T-cell (primary cell): ENCODE data around the gene SIX2. TPM values are rescaled to one million over a fixed set of nuclear protein-coding genes. Genes with fewer than 3 reads are reported as not detected.
"Not testable (repeated sequence)": the region's sequence is repeated elsewhere in the genome, so short reads cannot be mapped to it uniquely, and the experiment has no call there.

ENCODE experiments used
- ATAC-seq, 4 experiments: fragments of 200-7000 bp in 3 of 4; fragments of 150-1000 bp in 1 of 4; cut with Tn5 transposase; replicated peaks in 1 of 4; 1 replicate in 3 of 4; 2 replicates in 1 of 4; pipeline ENCODE4 v1.10.0; 2021; ENCODE audit warnings: moderate library complexity in 3 of 4, mild to moderate bottlenecking in 2 of 4, moderate number of reproducible peaks in 1 of 4
- CTCF ChIA-PET, 2 donors: fragments of 300-600 bp; sonication (Branson Sonifier 250); formaldehyde crosslinking; loops; one replicate each; lab custom pipeline; 2022; ENCODE audit warnings: antibody characterized with exemption in 2 of 2; lab: Charles Lee
- POLR2A ChIA-PET, 2 donors: fragments of 300-600 bp; sonication (Branson Sonifier 250); formaldehyde crosslinking; loops; one replicate each; lab custom pipeline; 2022; ENCODE audit warnings: antibody characterized with exemption in 2 of 2; lab: Charles Lee
- DNase-seq, 35 experiments: peaks; one replicate each; pipeline versions ENCODE4 v3.0.0 to v3.0.0-alpha.2; 2013 to 2023
- H3K27ac ChIP-seq: one replicate; pipeline ENCODE4 v1.5.1; 2013; ENCODE audit warnings: low read length
- H3K27me3 ChIP-seq, 2 experiments: replicated peaks in 1 of 2; 1 replicate in 1 of 2; 2 replicates in 1 of 2; pipeline versions ENCODE4 v1.6.1 to v1.7.0; 2013; ENCODE audit warnings: low read length in 1 of 2, mixed read lengths in 1 of 2; ENCODE audit not compliant: control insufficient read depth in 2 of 2, insufficient read depth in 2 of 2; ENCODE audit errors: extremely low read depth in 1 of 2
- H3K36me3 ChIP-seq, 2 donors: 1 replicate in 1 of 2; 2 replicates in 1 of 2; pipeline versions ENCODE4 v1.6.1 to v1.7.0; 2013; ENCODE audit warnings: low read length in 1 of 2; ENCODE audit not compliant: control insufficient read depth in 2 of 2, insufficient read depth in 1 of 2; ENCODE audit errors: extremely low read depth in 1 of 2
- H3K4me1 ChIP-seq, 2 experiments: 1 replicate in 1 of 2; 2 replicates in 1 of 2; pipeline versions ENCODE4 v1.6.1 to v1.7.0; 2013; ENCODE audit warnings: low read length in 2 of 2, mixed read lengths in 1 of 2; ENCODE audit not compliant: insufficient read depth in 2 of 2, control insufficient read depth in 1 of 2; ENCODE audit errors: extremely low read depth in 1 of 2
- H3K4me3 ChIP-seq, 2 donors: 1 replicate in 1 of 2; 2 replicates in 1 of 2; pipeline versions ENCODE4 v1.5.1 to v1.7.0; 2013; ENCODE audit warnings: mild to moderate bottlenecking in 2 of 2, low read length in 1 of 2, moderate library complexity in 1 of 2; ENCODE audit not compliant: control insufficient read depth in 1 of 2; ENCODE audit errors: extremely low read depth in 1 of 2
- H3K9me3 ChIP-seq: 2 replicates; pipeline ENCODE4 v1.7.0; 2013
- H3K27ac Mint-ChIP-seq, 2 donors: one replicate each; pipeline ENCODE4 v1.8.0; 2020 to 2021; ENCODE audit warnings: mild to moderate bottlenecking in 2 of 2, mixed read lengths in 2 of 2
- H3K27me3 Mint-ChIP-seq, 2 donors: one replicate each; pipeline ENCODE4 v1.8.0; 2021 to 2022; ENCODE audit warnings: mixed read lengths in 2 of 2
- H3K36me3 Mint-ChIP-seq: one replicate; pipeline ENCODE4 v1.8.0; 2021; ENCODE audit warnings: mixed read lengths
- H3K4me1 Mint-ChIP-seq, 3 donors: one replicate each; pipeline ENCODE4 v1.8.0; 2020 to 2022; ENCODE audit warnings: mixed read lengths in 3 of 3, mild to moderate bottlenecking in 1 of 3
- H3K4me3 Mint-ChIP-seq, 3 donors: one replicate each; pipeline ENCODE4 v1.8.0; 2020 to 2022; ENCODE audit warnings: mild to moderate bottlenecking in 3 of 3, mixed read lengths in 3 of 3, moderate library complexity in 3 of 3
- H3K9me3 Mint-ChIP-seq, 3 donors: one replicate each; pipeline ENCODE4 v1.8.0; 2020 to 2022; ENCODE audit warnings: mixed read lengths in 3 of 3
- WGBS: methylation state at CpG from one replicate; pipeline ENCODE4 v1.1.5; 2013; ENCODE audit warnings: missing lambda C conversion rate; ENCODE audit not compliant: insufficient coverage; 5-methylcytosine and 5-hydroxymethylcytosine counted together
- total RNA-seq, 35 experiments: library from RNA in 6 of 35; stranded (reverse) in 6 of 35; fragments of 120-200 nt in 1 of 35; gene quantifications; one replicate each; pipeline versions ENCODE4 v1.2.1 to v1.2.4 and lab custom pipeline; 2013 to 2026

SIX2 gene
- total RNA-seq, 5 donors from 2014 or later (not counting 1 experiment from before 2014, with no cell fraction given) = not detected

GRCh38 chr2:45046786-45047185 lies 37.5 kb upstream of the SIX2 start:
- no peak overlapping the region for H3K27ac ChIP-seq
- CTCF ChIA-PET = no interaction called here
- H3K36me3 ChIP-seq = no peaks in the 10 kb centered on the region
- Mint-ChIP-seq H3K27ac (no peak overlapping the region), H3K4me3 (no peak overlapping the region), H3K36me3 (no peaks in the 10 kb centered on the region), H3K4me1 (no peaks in the 10 kb centered on the region), H3K27me3 (peaks cover 15 to 33% of the 10 kb centered on the region in 2 donors), H3K9me3 (no peaks in the 10 kb centered on the region)
- DNase-seq = no peak
- no peak overlapping the region for H3K4me3 ChIP-seq
- peaks cover 0 to 11% of the 10 kb centered on the region in 2 experiments for H3K27me3 ChIP-seq
- H3K9me3 ChIP-seq = no peaks in the 10 kb centered on the region
- POLR2A ChIA-PET = no interaction called here
- no peaks in the 10 kb centered on the region for H3K4me1 ChIP-seq
- no CpG with 5 or more reads among the region's 1 CpG for WGBS
- no peak for ATAC-seq

- H3K27me3 Mint-ChIP-seq = peaks cover 15 to 33% of the 10 kb centered on the region in 2 donors
- H3K27me3 ChIP-seq = peaks cover 0 to 11% of the 10 kb centered on the region in 2 experiments
- no peaks in the 10 kb centered on the region for H3K9me3 Mint-ChIP-seq
Measured at GRCh38 chr2:45045706-45046105, 36.5 kb upstream of the SIX2 start.

GRCh38 chr2:45044916-45045315 lies 35.7 kb upstream of the SIX2 start:
- no peak overlapping the region for H3K4me3 Mint-ChIP-seq
- WGBS = no CpG with 5 or more reads among the region's 2 CpGs

More at GRCh38 chr2:45045706-45046105, 36.5 kb upstream of the SIX2 start:
- H3K36me3 Mint-ChIP-seq = no peaks in the 10 kb centered on the region
- no peaks in the 10 kb centered on the region for H3K4me1 Mint-ChIP-seq
- H3K36me3 ChIP-seq = no peaks in the 10 kb centered on the region
- H3K4me1 ChIP-seq = no peaks in the 10 kb centered on the region
- CTCF ChIA-PET = interaction anchor here in 1 of 2 donors (0.6 kb wide), 2 partner anchors 241 to 593 kb away, joined by 4 read pairs; no protein-coding TSS in a partner anchor
- H3K27ac ChIP-seq = no peak overlapping the region
- ATAC-seq (no peak), DNase-seq (no peak)
- WGBS = 65% methylated on average over 2 of the region's 3 CpGs
- no peaks in the 10 kb centered on the region for H3K9me3 ChIP-seq
- no peak overlapping the region for H3K4me3 Mint-ChIP-seq
- POLR2A ChIA-PET = no interaction called here
- H3K4me3 ChIP-seq = no peak overlapping the region
- no peak overlapping the region for H3K27ac Mint-ChIP-seq

GRCh38 chr2:45043174-45043573 lies 33.9 kb upstream of the SIX2 start:
- ChIA-PET CTCF (no interaction called here), POLR2A (no interaction called here)
- H3K36me3 ChIP-seq = no peaks in the 10 kb centered on the region
- 100% methylated on average over 1 of the region's 6 CpGs for WGBS
- H3K4me3 ChIP-seq = no peak overlapping the region
- Mint-ChIP-seq H3K4me1 (no peaks in the 10 kb centered on the region), H3K27me3 (peaks cover 13 to 31% of the 10 kb centered on the region in 2 donors), H3K36me3 (no peaks in the 10 kb centered on the region), H3K27ac (no peak overlapping the region), H3K9me3 (no peaks in the 10 kb centered on the region), H3K4me3 (no peak overlapping the region)
- DNase-seq = no peak
- no peak for ATAC-seq
- H3K4me1 ChIP-seq = no peaks in the 10 kb centered on the region
- H3K9me3 ChIP-seq = no peaks in the 10 kb centered on the region
- H3K27ac ChIP-seq = no peak overlapping the region
- H3K27me3 ChIP-seq = peaks cover 0 to 10% of the 10 kb centered on the region in 2 experiments

More at GRCh38 chr2:45044916-45045315, 35.7 kb upstream of the SIX2 start:
- no peak for ATAC-seq
- ChIA-PET POLR2A (no interaction called here), CTCF (no interaction called here)
- Histone ChIP-seq H3K36me3 (no peaks in the 10 kb centered on the region), H3K27ac (no peak overlapping the region), H3K27me3 (peaks cover 0 to 10% of the 10 kb centered on the region in 2 experiments), H3K4me1 (no peaks in the 10 kb centered on the region), H3K4me3 (no peak overlapping the region), H3K9me3 (no peaks in the 10 kb centered on the region)
- no peak overlapping the region for H3K27ac Mint-ChIP-seq
- H3K4me1 Mint-ChIP-seq = no peaks in the 10 kb centered on the region
- no peaks in the 10 kb centered on the region for H3K36me3 Mint-ChIP-seq
- H3K9me3 Mint-ChIP-seq = no peaks in the 10 kb centered on the region
- H3K27me3 Mint-ChIP-seq = peaks cover 13 to 33% of the 10 kb centered on the region in 2 donors
- no peak for DNase-seq

GRCh38 chr2:45042401-45042800 lies 33.1 kb upstream of the SIX2 start:
- ATAC-seq (no peak), DNase-seq (no peak)
- no peaks in the 10 kb centered on the region for H3K4me1 Mint-ChIP-seq
- no peaks in the 10 kb centered on the region for H3K36me3 ChIP-seq
- ChIA-PET CTCF (no interaction called here), POLR2A (no interaction called here)
- no peak overlapping the region for H3K27ac ChIP-seq
- H3K27me3 Mint-ChIP-seq = peaks cover 13 to 31% of the 10 kb centered on the region in 2 donors
- H3K27me3 ChIP-seq = peaks cover 0 to 9% of the 10 kb centered on the region in 2 experiments
- WGBS = 63% methylated on average over 1 of the region's 2 CpGs
- H3K36me3 Mint-ChIP-seq = no peaks in the 10 kb centered on the region
- H3K4me1 ChIP-seq = no peaks in the 10 kb centered on the region
- H3K27ac Mint-ChIP-seq = no peak overlapping the region
- no peak overlapping the region for H3K4me3 Mint-ChIP-seq
- no peaks in the 10 kb centered on the region for H3K9me3 ChIP-seq
- no peaks in the 10 kb centered on the region for H3K9me3 Mint-ChIP-seq
- H3K4me3 ChIP-seq = no peak overlapping the region

- H3K9me3 ChIP-seq = no peaks in the 10 kb centered on the region
- H3K4me3 Mint-ChIP-seq = no peak overlapping the region
- no peaks in the 10 kb centered on the region for H3K4me1 Mint-ChIP-seq
- ChIA-PET POLR2A (no interaction called here), CTCF (no interaction called here)
- DNase-seq = no peak
- peaks cover 13 to 27% of the 10 kb centered on the region in 2 donors for H3K27me3 Mint-ChIP-seq
- ATAC-seq = no peak
- H3K36me3 Mint-ChIP-seq = no peaks in the 10 kb centered on the region
- H3K27ac ChIP-seq = no peak overlapping the region
- H3K27me3 ChIP-seq = peaks cover 0 to 2% of the 10 kb centered on the region in 2 experiments
- no peaks in the 10 kb centered on the region for H3K4me1 ChIP-seq
- H3K36me3 ChIP-seq = no peaks in the 10 kb centered on the region
- H3K4me3 ChIP-seq = no peak overlapping the region
- no peaks in the 10 kb centered on the region for H3K9me3 Mint-ChIP-seq
- no peak overlapping the region for H3K27ac Mint-ChIP-seq
Measured at GRCh38 chr2:45040786-45041185, 31.5 kb upstream of the SIX2 start.

- POLR2A ChIA-PET, DNase-seq, H3K27ac Mint-ChIP-seq, H3K27ac ChIP-seq, H3K9me3 ChIP-seq, H3K4me3 Mint-ChIP-seq, H3K4me1 Mint-ChIP-seq, H3K27me3 ChIP-seq, H3K4me1 ChIP-seq, H3K9me3 Mint-ChIP-seq, CTCF ChIA-PET, H3K36me3 Mint-ChIP-seq, H3K4me3 ChIP-seq, ATAC-seq, H3K36me3 ChIP-seq: not testable (repeated sequence)
- peaks cover 13 to 27% of the 10 kb centered on the region in 2 donors for H3K27me3 Mint-ChIP-seq
- WGBS = 87% methylated on average over 5 of the region's 5 CpGs
Measured at GRCh38 chr2:45039804-45040203, 30.6 kb upstream of the SIX2 start.
